ENCODE results near the gene PTPRD. TPM values are rescaled to one million over a fixed set of nuclear protein-coding genes. Genes with fewer than 3 reads are reported as not detected.

PTPRD gene
- total RNA-seq, 1 experiment from 2014 or later: 69.6 TPM

DNA sequence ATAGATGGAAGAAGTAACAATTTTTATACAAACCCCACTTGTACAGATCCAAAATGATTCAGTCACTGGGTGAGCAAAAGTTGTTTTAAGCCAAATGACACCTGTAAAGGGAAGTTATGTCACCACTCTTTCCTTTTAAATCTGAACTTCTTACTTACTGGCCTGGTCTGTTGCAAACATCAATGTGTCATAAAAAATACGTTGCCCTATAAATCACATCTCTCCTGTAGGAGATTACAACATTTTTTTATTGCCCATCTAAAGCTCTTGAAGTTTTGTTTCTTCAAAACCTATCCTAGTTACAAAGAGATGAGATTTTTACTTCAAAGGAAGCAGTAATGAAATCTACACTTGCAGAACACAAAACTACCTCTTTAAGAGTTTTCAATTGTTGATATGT is 1725.4 kb downstream of the PTPRD start:
- Mint-ChIP-seq H3K27me3 (ENCODE audit: low read depth) (no peaks in the 10 kb centered on the region), H3K4me1 (peaks cover 11% of the 10 kb centered on the region), H3K36me3 (no peaks in the 10 kb centered on the region), H3K27ac (no peak overlapping the region), H3K9me3 (no peaks in the 10 kb centered on the region), H3K4me3 (no peak overlapping the region)
- TF ChIP-seq JAZF1 (CRISPR knock-in tag; IDR thresholded peaks at IDR 0.05): no peak
- TF ChIP-seq NFYB (CRISPR knock-in tag; conservative IDR thresholded peaks at IDR 0.05; ENCODE audit: low read depth): no peak
- no peak for TF ChIP-seq ZBTB21 (CRISPR knock-in tag; IDR thresholded peaks at IDR 0.05; ENCODE audit: borderline replicate concordance)
- TF ChIP-seq ETV6 (CRISPR knock-in tag; IDR thresholded peaks at IDR 0.05): no peak
- TF ChIP-seq MYBL2 (CRISPR knock-in tag; IDR thresholded peaks at IDR 0.05): no peak
- no peak for TF ChIP-seq ATF1 (CRISPR knock-in tag; IDR thresholded peaks at IDR 0.05)
- TF ChIP-seq, protein P1, sequence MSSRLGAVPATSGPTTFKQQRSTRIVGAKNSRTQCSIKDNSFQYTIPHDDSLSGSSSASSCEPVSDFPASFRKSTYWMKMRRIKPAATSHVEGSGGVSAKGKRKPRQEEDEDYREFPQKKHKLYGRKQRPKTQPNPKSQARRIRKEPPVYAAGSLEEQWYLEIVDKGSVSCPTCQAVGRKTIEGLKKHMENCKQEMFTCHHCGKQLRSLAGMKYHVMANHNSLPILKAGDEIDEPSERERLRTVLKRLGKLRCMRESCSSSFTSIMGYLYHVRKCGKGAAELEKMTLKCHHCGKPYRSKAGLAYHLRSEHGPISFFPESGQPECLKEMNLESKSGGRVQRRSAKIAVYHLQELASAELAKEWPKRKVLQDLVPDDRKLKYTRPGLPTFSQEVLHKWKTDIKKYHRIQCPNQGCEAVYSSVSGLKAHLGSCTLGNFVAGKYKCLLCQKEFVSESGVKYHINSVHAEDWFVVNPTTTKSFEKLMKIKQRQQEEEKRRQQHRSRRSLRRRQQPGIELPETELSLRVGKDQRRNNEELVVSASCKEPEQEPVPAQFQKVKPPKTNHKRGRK (CRISPR knock-in tag; IDR thresholded peaks at IDR 0.05; ENCODE audit: borderline replicate concordance): no peak
- CTCF ChIA-PET: no interaction called here
- DNase-seq (ENCODE audit: low spot score) (no peak), ATAC-seq (no peak)
- POLR2A ChIA-PET: no interaction called here

DNA sequence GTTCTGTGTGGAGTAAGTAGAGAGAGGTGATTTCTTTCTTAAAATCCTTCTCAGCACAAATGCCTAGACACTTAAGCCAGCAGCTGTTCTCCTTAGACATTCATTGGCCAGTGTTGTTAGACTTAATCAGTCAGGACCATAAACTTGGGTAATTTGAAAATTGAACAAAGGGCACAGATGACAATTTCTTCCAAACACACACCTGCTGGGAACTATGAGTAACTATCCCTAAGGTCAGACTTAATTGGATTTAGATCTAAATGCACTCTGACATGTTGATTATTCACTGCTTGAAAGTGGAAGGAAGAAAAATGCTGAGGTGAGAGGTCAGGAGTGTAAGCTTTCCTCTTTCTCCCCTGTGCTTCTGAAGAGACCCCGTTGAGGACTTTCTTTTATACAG is 1729.5 kb downstream of the PTPRD start:
- POLR2A ChIA-PET: no interaction called here
- Mint-ChIP-seq H3K27ac (no peak overlapping the region), H3K9me3 (no peaks in the 10 kb centered on the region), H3K27me3 (ENCODE audit: low read depth) (no peaks in the 10 kb centered on the region), H3K36me3 (no peaks in the 10 kb centered on the region), H3K4me1 (peaks cover 11% of the 10 kb centered on the region), H3K4me3 (no peak overlapping the region)
- ATAC-seq (no peak), DNase-seq (ENCODE audit: low spot score) (no peak)
- CTCF ChIA-PET: no interaction called here
- no peak for TF ChIP-seq FOXK1 (CRISPR knock-in tag; IDR thresholded peaks at IDR 0.05)
- TF ChIP-seq ZNF219 (CRISPR knock-in tag; IDR thresholded peaks at IDR 0.05; ENCODE audit: borderline replicate concordance): no peak
- no peak for TF ChIP-seq TEAD1 (CRISPR knock-in tag; IDR thresholded peaks at IDR 0.05)
- TF ChIP-seq, protein P2, sequence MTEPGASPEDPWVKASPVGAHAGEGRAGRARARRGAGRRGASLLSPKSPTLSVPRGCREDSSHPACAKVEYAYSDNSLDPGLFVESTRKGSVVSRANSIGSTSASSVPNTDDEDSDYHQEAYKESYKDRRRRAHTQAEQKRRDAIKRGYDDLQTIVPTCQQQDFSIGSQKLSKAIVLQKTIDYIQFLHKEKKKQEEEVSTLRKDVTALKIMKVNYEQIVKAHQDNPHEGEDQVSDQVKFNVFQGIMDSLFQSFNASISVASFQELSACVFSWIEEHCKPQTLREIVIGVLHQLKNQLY (CRISPR knock-in tag; IDR thresholded peaks at IDR 0.05): no peak
- TF ChIP-seq, protein P3, sequence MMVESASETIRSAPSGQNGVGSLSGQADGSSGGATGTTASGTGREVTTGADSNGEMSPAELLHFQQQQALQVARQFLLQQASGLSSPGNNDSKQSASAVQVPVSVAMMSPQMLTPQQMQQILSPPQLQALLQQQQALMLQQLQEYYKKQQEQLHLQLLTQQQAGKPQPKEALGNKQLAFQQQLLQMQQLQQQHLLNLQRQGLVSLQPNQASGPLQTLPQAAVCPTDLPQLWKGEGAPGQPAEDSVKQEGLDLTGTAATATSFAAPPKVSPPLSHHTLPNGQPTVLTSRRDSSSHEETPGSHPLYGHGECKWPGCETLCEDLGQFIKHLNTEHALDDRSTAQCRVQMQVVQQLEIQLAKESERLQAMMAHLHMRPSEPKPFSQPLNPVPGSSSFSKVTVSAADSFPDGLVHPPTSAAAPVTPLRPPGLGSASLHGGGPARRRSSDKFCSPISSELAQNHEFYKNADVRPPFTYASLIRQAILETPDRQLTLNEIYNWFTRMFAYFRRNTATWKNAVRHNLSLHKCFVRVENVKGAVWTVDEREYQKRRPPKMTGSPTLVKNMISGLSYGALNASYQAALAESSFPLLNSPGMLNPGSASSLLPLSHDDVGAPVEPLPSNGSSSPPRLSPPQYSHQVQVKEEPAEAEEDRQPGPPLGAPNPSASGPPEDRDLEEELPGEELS (CRISPR knock-in tag; IDR thresholded peaks at IDR 0.05): no peak
- TF ChIP-seq, protein P4, sequence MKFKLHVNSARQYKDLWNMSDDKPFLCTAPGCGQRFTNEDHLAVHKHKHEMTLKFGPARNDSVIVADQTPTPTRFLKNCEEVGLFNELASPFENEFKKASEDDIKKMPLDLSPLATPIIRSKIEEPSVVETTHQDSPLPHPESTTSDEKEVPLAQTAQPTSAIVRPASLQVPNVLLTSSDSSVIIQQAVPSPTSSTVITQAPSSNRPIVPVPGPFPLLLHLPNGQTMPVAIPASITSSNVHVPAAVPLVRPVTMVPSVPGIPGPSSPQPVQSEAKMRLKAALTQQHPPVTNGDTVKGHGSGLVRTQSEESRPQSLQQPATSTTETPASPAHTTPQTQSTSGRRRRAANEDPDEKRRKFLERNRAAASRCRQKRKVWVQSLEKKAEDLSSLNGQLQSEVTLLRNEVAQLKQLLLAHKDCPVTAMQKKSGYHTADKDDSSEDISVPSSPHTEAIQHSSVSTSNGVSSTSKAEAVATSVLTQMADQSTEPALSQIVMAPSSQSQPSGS (CRISPR knock-in tag; IDR thresholded peaks at IDR 0.05; ENCODE audit: borderline replicate concordance, low read depth): no peak
- TF ChIP-seq, protein P5, sequence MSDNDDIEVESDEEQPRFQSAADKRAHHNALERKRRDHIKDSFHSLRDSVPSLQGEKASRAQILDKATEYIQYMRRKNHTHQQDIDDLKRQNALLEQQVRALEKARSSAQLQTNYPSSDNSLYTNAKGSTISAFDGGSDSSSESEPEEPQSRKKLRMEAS (CRISPR knock-in tag; IDR thresholded peaks at IDR 0.05): no peak
- TF ChIP-seq, protein P6, sequence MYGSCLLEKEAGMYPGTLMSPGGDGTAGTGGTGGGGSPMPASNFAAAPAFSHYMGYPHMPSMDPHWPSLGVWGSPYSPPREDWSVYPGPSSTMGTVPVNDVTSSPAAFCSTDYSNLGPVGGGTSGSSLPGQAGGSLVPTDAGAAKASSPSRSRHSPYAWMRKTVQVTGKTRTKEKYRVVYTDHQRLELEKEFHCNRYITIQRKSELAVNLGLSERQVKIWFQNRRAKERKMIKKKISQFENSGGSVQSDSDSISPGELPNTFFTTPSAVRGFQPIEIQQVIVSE (CRISPR knock-in tag; IDR thresholded peaks at IDR 0.05; ENCODE audit: borderline replicate concordance): no peak
- no peak for TF ChIP-seq EMX1 (CRISPR knock-in tag; IDR thresholded peaks at IDR 0.05)
- TF ChIP-seq ZNF423 (CRISPR knock-in tag; IDR thresholded peaks at IDR 0.05): no peak
- no peak for TF ChIP-seq ZNF232 (CRISPR knock-in tag; IDR thresholded peaks at IDR 0.05)
- TF ChIP-seq, protein P7, sequence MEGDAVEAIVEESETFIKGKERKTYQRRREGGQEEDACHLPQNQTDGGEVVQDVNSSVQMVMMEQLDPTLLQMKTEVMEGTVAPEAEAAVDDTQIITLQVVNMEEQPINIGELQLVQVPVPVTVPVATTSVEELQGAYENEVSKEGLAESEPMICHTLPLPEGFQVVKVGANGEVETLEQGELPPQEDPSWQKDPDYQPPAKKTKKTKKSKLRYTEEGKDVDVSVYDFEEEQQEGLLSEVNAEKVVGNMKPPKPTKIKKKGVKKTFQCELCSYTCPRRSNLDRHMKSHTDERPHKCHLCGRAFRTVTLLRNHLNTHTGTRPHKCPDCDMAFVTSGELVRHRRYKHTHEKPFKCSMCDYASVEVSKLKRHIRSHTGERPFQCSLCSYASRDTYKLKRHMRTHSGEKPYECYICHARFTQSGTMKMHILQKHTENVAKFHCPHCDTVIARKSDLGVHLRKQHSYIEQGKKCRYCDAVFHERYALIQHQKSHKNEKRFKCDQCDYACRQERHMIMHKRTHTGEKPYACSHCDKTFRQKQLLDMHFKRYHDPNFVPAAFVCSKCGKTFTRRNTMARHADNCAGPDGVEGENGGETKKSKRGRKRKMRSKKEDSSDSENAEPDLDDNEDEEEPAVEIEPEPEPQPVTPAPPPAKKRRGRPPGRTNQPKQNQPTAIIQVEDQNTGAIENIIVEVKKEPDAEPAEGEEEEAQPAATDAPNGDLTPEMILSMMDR (IDR thresholded peaks at IDR 0.05): no peak
- TF ChIP-seq, protein P8, sequence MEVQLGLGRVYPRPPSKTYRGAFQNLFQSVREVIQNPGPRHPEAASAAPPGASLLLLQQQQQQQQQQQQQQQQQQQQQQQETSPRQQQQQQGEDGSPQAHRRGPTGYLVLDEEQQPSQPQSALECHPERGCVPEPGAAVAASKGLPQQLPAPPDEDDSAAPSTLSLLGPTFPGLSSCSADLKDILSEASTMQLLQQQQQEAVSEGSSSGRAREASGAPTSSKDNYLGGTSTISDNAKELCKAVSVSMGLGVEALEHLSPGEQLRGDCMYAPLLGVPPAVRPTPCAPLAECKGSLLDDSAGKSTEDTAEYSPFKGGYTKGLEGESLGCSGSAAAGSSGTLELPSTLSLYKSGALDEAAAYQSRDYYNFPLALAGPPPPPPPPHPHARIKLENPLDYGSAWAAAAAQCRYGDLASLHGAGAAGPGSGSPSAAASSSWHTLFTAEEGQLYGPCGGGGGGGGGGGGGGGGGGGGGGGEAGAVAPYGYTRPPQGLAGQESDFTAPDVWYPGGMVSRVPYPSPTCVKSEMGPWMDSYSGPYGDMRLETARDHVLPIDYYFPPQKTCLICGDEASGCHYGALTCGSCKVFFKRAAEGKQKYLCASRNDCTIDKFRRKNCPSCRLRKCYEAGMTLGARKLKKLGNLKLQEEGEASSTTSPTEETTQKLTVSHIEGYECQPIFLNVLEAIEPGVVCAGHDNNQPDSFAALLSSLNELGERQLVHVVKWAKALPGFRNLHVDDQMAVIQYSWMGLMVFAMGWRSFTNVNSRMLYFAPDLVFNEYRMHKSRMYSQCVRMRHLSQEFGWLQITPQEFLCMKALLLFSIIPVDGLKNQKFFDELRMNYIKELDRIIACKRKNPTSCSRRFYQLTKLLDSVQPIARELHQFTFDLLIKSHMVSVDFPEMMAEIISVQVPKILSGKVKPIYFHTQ (CRISPR knock-in tag; IDR thresholded peaks at IDR 0.05): no peak
- TF ChIP-seq HMGA2 (CRISPR knock-in tag; IDR thresholded peaks at IDR 0.05): no peak
- TF ChIP-seq, protein P9, sequence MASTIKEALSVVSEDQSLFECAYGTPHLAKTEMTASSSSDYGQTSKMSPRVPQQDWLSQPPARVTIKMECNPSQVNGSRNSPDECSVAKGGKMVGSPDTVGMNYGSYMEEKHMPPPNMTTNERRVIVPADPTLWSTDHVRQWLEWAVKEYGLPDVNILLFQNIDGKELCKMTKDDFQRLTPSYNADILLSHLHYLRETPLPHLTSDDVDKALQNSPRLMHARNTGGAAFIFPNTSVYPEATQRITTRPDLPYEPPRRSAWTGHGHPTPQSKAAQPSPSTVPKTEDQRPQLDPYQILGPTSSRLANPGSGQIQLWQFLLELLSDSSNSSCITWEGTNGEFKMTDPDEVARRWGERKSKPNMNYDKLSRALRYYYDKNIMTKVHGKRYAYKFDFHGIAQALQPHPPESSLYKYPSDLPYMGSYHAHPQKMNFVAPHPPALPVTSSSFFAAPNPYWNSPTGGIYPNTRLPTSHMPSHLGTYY (CRISPR knock-in tag; IDR thresholded peaks at IDR 0.05): no peak
- TF ChIP-seq ZNF121 (CRISPR knock-in tag; IDR thresholded peaks at IDR 0.05): no peak
